Esophagus muscularis mucosa (tissue), 4 donors: ENCODE measurements around the gene GRIN3B.

Source experiments
- CTCF ChIP-seq, 3 experiments: fragments of 200-600 bp in 2 of 3; fragments of 450-650 bp in 1 of 3; sonication (generic) in 2 of 3; IDR thresholded peaks; one replicate each; pipeline ENCODE4 v1.5.1; 2017 to 2019; ENCODE audit warnings: antibody characterized with exemption in 3 of 3, mild to moderate bottlenecking in 2 of 3, moderate library complexity in 1 of 3
- EP300 ChIP-seq: sonication (generic); formaldehyde crosslinking; IDR thresholded peaks from one replicate; pipeline ENCODE4 v1.6.1; 2017; ENCODE audit warnings: antibody characterized with exemption
- POLR2AphosphoS5 ChIP-seq, 2 donors: sonication (generic); formaldehyde crosslinking; IDR thresholded peaks; one replicate each; pipeline ENCODE4 v1.6.1; 2017; ENCODE audit warnings: antibody characterized with exemption in 2 of 2

DNA sequence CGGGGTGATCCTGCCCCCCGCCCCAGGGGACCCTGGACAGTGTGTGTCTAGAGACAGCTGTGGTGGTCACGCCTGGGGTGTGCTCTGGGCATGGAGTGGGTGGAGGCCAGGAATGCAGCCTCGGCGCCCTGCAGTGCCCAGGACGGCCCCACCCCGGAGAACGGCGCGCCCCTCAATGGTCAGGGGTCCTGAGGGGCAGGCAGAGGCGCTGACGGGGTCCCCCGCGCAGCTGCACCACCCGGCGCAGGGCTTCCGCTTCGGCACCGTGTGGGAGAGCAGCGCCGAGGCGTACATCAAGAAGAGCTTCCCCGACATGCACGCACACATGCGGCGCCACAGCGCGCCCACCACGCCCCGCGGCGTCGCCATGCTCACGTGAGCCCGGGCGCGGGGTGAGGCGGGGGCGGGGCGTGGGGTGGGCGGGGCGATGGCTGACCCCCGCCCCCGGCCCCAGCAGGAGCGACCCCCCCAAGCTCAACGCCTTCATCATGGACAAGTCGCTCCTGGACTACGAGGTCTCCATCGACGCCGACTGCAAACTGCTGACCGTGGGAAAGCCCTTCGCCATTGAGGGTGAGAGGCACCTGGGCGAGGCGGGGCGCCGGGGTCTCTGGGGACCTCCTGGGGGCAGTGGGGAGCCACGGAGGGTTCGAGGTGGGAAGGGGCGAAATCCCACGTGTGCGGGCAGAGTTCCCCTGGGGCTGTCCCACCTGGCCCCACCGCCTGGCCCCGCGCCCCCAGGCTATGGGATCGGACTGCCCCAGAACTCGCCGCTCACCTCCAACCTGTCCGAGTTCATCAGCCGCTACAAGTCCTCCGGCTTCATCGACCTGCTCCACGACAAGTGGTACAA, 7.4 kb downstream of the GRIN3B start:
- TF ChIP-seq POLR2AphosphoS5 (IDR thresholded peaks at IDR 0.05), result no peak
- no peak for TF ChIP-seq CTCF (IDR thresholded peaks at IDR 0.05)
- TF ChIP-seq EP300, result no peak
